ENCODE measurements around the gene MRFAP1L1.

The MRFAP1L1 gene

DNA sequence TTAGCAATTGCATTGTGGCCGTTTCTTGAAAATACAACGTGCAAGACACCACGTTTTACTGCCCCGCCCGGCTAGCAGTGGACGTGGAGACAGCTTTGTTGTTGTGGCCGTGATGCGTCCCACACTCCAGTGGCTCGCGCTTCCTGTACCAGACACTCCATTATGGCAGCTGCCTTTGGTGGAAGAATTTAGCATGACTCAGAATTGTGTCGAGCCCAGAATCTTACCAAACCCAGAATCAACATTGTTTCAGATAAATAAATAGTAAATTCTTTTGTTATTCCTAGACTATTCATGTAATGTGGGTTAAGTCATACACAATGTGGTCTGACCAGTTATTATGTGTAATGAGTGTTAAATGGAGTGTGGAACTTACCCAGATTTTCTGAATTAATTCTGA, 41.3 kb downstream of the MRFAP1L1 start:
- FAIRE-seq (no peak), DNase-seq (ENCODE audit: insufficient read length, low spot score) (no peak)

DNA sequence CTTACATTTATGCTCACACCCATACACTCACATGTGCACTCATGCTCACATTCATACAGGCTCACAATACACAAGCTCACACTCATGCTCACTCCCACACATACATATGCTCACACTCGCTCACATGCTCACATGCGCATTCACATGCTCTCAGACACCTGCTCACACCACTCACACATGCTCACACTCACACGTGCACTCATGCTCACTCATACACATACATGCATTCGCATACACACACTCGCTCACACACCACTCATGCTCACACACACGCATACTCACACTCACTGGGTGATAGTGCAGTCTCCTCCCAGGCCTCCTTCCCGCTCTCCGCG, 44.4 kb downstream of the MRFAP1L1 start:
- FAIRE-seq (no peak), DNase-seq (ENCODE audit: insufficient read length, low spot score) (no peak)

DNA sequence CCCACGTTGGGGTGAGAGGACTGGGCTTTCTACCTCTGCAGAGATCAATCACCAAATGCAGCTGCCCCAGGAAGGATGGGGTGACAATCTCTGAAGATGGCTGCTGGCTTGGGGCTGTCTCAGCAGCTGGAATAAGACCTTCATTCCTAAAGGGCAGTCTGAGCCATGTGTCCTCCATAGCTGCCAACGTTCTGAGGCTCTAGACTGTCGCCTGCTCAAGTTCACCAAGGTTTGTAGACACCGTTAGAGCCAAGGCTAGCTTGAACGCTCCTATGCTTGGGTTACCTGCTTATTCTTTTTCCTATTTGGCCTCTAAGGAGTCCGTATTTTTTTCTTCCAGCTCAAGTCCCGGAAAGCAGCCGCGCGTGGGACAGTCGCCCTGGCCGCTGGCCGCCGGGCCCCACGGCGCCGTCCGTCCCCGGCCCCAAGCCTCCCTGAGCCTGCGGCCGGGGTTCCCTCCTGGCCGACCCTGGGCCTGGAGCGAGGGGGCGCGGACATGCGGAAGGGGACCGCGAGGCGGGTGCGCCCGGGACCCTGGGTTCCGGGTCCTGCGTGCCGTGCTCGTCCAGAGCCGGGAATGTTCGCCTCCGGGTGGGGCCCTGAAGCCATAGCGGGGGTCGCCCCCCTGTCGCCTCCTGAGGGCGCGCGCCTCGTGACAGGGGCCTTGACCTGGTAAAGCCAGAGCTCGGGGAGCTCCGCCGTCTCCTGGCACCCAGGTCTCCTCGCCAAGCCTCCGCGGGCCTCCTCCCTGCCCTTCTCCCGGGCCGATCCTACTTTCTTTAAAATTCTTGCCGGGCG, 45.9 kb downstream of the MRFAP1L1 start:
- DNase-seq (ENCODE audit: insufficient read length, low spot score) (no peak), FAIRE-seq (no peak)

DNA sequence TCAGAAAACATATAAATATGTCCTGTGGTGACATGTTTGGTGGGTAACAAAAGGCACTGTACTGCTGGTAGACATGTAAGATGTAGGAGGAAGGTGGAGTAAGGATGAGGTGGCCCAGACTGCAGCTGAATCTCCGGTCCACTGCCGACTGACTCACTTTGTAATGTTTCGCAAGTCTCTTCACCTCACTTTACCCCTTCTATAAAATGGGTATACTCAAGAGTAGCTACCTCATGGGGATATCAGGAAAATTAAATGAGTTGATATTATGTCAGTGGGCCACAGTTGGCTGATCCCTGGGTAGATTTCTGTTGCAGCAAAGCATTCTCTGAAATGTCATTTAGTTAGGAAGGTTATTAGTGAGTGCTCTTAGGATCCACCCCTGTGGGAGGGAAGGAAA, 47.1 kb downstream of the MRFAP1L1 start:
- FAIRE-seq (no peak), DNase-seq (ENCODE audit: insufficient read length, low spot score) (no peak)

DNA sequence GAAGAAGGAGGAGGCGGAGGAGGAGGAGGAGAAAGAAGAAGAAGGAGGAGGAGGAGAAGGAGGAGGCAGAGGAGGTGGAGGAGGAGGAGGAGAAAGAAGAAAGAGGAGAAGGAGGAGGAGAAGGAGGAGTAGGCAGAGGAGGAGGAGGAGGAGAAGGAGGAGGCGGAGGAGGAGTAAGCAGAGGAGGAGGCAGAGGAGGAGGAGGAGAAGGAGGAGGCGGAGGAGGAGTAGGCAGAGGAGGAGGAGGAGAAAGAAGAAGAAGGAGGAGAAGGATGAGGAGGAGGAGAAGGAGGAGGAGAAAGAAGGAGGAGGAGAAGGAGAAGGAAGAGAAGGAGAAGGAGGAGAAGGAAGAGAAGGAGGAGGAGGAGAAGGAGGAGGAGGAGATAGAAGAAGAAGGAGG, 49.2 kb downstream of the MRFAP1L1 start:
- FAIRE-seq (no peak), DNase-seq (ENCODE audit: insufficient read length, low spot score) (no peak)

DNA sequence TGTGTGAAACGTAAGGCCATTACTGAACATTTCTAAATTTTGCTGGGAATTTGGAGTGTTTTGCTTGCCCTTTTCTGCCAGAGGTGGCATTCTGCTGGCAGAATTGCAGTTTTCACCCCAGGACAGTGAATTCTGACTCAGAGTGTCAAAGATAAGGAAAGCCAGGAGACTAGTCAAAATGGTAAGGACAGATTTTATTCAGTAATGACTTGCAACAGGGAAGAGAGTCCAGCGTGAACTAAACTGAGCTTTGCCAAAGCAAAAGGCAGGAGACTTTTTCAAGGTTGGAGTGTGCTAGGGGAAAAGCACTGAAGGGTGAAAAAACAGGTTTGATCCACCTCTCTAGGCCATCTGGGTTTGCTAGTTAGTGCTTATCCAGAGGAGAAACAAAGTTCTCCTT, 49.8 kb downstream of the MRFAP1L1 start:
- DNase-seq (ENCODE audit: insufficient read length, low spot score) (no peak), FAIRE-seq (no peak)

DNA sequence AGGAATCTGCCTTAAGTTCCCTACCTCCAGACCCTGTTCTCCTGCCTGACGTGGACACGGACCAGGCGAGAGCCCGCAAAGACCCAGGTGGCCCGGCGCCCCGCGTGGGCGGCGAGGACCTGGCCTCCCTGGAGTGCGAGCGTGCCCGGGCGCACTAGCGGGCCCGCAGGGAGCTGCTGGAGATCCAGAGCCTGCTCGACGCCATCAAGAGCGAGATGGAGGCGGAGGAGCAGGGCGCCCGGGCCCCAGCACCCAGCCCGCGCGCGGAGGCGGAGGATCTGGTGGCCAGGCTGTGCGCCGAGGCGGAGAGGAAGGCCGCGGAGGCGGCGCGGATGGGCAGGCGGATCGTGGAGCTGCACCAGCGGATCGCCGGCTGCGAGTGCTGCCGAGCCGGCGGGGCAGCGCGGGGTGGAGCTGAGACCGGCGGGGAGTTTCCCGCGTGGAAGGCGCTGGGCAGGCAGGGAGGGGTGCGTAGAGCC, 51.0 kb downstream of the MRFAP1L1 start:
- no peak for FAIRE-seq

DNA sequence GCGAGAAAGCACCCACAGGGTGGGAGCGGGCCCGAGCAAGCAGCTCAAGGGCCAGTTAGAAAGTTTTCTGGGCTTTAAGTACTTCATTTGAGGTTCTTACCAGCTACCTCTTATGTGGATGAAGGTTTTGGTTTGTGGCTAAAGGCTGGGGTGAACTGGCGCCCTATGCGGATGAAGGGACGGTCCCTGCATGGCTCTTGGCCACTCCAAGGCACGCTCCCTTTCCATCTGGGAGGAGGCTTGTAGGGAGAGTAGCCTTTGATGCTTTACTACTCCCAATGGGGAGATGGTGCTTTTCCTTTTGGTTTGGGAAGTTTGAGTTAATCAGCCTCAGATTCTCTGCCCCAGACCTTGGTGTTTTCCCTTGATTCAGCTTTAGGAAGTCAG, 51.5 kb downstream of the MRFAP1L1 start:
- FAIRE-seq, result no peak

More for the DNA sequence above, 51.0 kb downstream of the MRFAP1L1 start:
- DNase-seq (ENCODE audit: insufficient read length, low spot score), result no peak

More for the DNA sequence above, 51.5 kb downstream of the MRFAP1L1 start:
- DNase-seq (ENCODE audit: insufficient read length, low spot score), result no peak
